Osteocyte (in vitro differentiated cells): ENCODE measurements around the gene LAMTOR2. TPM values are rescaled to one million over a fixed set of nuclear protein-coding genes. Genes with fewer than 3 reads are reported as not detected.

Source experiments
- DNase-seq: peaks from one replicate; pipeline ENCODE4 v3.0.0; 2021; ENCODE audit warnings: mixed read lengths; ENCODE audit not compliant: unreplicated experiment; ENCODE audit errors: extremely low spot score
- H3K27ac Mint-ChIP-seq: one replicate; pipeline ENCODE4 v1.8.0; 2021; ENCODE audit warnings: mild to moderate bottlenecking, mixed read lengths; ENCODE audit not compliant: unreplicated experiment
- H3K27me3 Mint-ChIP-seq: one replicate; pipeline ENCODE4 v1.8.0; 2021; ENCODE audit warnings: mixed read lengths; ENCODE audit not compliant: unreplicated experiment
- H3K36me3 Mint-ChIP-seq: one replicate; pipeline ENCODE4 v1.8.0; 2021; ENCODE audit warnings: mixed read lengths; ENCODE audit not compliant: unreplicated experiment
- H3K4me1 Mint-ChIP-seq: one replicate; pipeline ENCODE4 v1.8.0; 2021; ENCODE audit warnings: mixed read lengths; ENCODE audit not compliant: unreplicated experiment
- H3K4me3 Mint-ChIP-seq: one replicate; pipeline ENCODE4 v1.8.0; 2021; ENCODE audit warnings: mild to moderate bottlenecking, moderate library complexity, mixed read lengths; ENCODE audit not compliant: unreplicated experiment
- H3K9me3 Mint-ChIP-seq: one replicate; pipeline ENCODE4 v1.8.0; 2021; ENCODE audit warnings: mixed read lengths; ENCODE audit not compliant: unreplicated experiment
- CTCF ChIP-seq: fragments of 200-600 bp; sonication (generic); IDR thresholded peaks from 2 replicates; pipeline ENCODE4 v1.5.0; 2021; ENCODE audit warnings: antibody characterized with exemption, mild to moderate bottlenecking, moderate library complexity
- total RNA-seq: library from RNA; stranded (reverse); gene quantifications from 2 replicates; pipeline ENCODE4 v1.2.1, GENCODE V29; 2021

Gene LAMTOR2
- total RNA-seq, 1 donor from 2014 or later: 59.9 TPM

DNA sequence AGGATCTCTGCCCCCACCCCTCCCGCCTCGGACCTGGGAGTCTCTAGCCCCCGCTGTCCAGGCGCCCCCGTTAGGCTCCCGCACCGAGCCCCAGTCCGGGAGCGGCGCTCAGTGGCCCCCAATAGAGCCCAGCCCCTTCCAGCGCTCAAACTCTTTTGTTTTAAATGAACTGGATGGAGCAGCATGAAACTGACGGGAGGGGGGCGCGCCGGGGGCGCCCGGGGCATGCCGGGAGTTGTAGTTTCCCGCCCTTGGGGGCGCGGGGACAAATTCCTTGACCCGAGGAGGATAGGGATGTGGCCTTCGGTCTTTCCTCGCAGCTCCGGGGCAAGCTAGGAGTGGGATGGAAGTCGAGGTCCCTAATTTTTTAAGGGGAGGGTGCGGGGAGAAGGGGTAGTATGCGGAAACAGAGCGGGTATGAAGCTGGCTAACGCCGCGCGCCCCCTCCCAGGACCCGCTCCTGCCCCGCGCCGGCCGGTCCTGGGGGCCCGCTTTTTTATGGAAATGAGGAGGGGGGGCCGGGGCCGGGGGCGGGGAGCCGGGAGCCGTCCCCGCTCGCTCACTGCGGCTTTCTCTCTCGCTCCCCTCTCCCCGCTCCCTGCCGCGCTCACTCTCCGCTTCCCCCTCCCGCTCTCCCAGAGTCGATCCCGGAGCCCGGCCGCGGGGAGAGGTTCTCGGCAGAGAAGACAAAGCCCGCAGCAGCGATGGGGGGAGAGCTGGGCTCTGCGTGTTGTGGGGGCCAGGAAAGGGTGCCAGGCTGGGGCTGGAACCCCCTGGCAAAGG is 27.9 kb downstream of the LAMTOR2 start, which contains the start of gene MEX3A:
Gene MEX3A (minus strand): TSS at position 157 of the 783 bp plus-strand sequence. CDS start 467 bp downstream, outside the sequence.
- Mint-ChIP-seq H3K4me3 (peak within 1 kb of the TSS; percentile 93), H3K9me3 (no peaks in the 10 kb centered on the region), H3K36me3 (no peaks in the 10 kb centered on the region), H3K4me1 (peaks cover 75% of the 10 kb centered on the region), H3K27me3 (no peaks in the 10 kb centered on the region), H3K27ac (peak within 1 kb of the TSS; percentile 87)
- peak; percentile 93 for DNase-seq
- no peak for TF ChIP-seq CTCF

DNA sequence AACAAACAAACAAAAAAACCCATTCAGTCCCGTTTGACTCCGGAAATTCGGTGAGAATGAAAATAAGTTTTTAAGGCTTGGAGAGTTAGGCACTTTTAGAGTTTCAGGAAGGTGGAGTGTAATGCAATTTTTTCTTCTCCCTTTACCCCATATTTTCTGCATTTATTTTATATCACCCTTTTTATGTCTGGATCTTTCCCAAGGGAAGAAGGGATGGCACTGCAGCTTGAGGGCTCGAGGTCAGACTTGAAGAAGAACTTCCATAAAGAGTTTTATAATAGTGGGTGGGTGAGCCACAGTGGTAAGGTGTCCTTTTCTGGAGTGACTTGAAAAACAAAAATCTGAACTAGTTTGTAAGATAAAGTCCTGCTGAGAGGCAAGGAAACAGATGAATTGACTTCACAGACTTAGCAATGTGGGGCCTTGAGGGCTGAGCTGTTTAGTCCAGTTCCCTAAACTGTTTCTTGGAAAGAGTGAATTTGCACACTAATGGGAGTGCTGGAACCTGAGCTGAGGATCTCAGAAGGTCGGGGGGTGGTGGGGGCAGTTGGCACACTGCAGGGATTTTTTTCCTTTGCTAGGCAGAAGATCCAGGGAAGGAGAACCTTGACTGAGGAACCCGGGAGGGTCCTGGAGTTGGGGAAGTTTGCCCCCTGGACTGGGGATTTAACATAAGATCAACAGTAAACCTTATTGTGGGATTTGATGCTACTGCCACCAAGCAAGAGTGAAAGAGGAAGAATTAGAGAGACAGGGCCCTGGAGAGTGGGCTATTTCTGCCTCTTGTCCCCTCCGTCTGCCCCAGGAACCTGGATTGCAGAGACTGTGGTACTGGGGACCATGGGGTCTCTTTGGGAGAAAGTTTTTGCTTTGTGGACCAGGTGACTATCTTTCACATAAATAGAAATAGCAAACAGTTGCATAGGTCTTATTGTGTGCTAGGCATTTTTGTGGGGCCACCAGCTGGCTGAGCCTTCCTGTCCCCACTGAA is 29.5 kb downstream of the LAMTOR2 start:
- Mint-ChIP-seq H3K36me3 (no peaks in the 10 kb centered on the region), H3K4me1 (peaks cover 60% of the 10 kb centered on the region), H3K9me3 (no peaks in the 10 kb centered on the region), H3K27ac (peak overlapping the region; percentile 87), H3K4me3 (peak overlapping the region; percentile 93), H3K27me3 (no peaks in the 10 kb centered on the region)
- DNase-seq: no peak
- TF ChIP-seq CTCF: no peak

- H3K27me3 Mint-ChIP-seq: no peaks in the 10 kb centered on the region
- TF ChIP-seq CTCF: no peak
- no peaks in the 10 kb centered on the region for H3K36me3 Mint-ChIP-seq
- H3K27ac Mint-ChIP-seq: peak overlapping the region; percentile 38
- no peak overlapping the region for H3K4me3 Mint-ChIP-seq
- peaks cover 47% of the 10 kb centered on the region for H3K4me1 Mint-ChIP-seq
- H3K9me3 Mint-ChIP-seq: no peaks in the 10 kb centered on the region
- no peak for DNase-seq
Observed at GRCh38 chr1:156086256-156086662, 31.7 kb downstream of the LAMTOR2 start.

GRCh38 chr1:156089704-156090103 is 35.1 kb downstream of the LAMTOR2 start:
- Mint-ChIP-seq H3K4me1 (peaks cover 31% of the 10 kb centered on the region), H3K4me3 (no peak overlapping the region), H3K36me3 (peaks cover 2% of the 10 kb centered on the region), H3K27ac (no peak overlapping the region), H3K9me3 (no peaks in the 10 kb centered on the region), H3K27me3 (no peaks in the 10 kb centered on the region)
- no peak for DNase-seq
- no peak for TF ChIP-seq CTCF
